Neuronal stem cell (in vitro differentiated cells): ENCODE measurements around the gene ANO9. TPM values are rescaled to one million over a fixed set of nuclear protein-coding genes. Genes with fewer than 3 reads are reported as not detected.

ENCODE experiments used
- DNase-seq: peaks from one replicate; pipeline ENCODE4 v3.0.0-alpha.2; 2013; ENCODE audit warnings: low spot score
- H2AFZ ChIP-seq: one replicate; pipeline ENCODE4 v1.6.1; 2013; ENCODE audit warnings: mild to moderate bottlenecking, low read length, inconsistent platforms
- H2AK5ac ChIP-seq: 2 replicates; pipeline ENCODE4 v1.6.1; 2013; ENCODE audit warnings: low read depth, mild to moderate bottlenecking, inconsistent platforms, low read length, moderate library complexity, mixed read lengths
- H2BK120ac ChIP-seq: 2 replicates; pipeline ENCODE4 v1.6.1; 2013; ENCODE audit warnings: low read depth, mild to moderate bottlenecking, inconsistent platforms, low read length, moderate library complexity, mixed read lengths
- H2BK12ac ChIP-seq: one replicate; pipeline ENCODE4 v1.6.1; 2013; ENCODE audit warnings: low read length, inconsistent platforms
- H2BK15ac ChIP-seq: 2 replicates; pipeline ENCODE4 v1.6.1; 2013; ENCODE audit warnings: mild to moderate bottlenecking, low read length, inconsistent platforms, mixed read lengths
- H2BK5ac ChIP-seq: one replicate; pipeline ENCODE4 v1.6.1; 2013; ENCODE audit warnings: inconsistent platforms, mild to moderate bottlenecking, low read length, moderate library complexity
- H3K14ac ChIP-seq: one replicate; pipeline ENCODE4 v1.6.1; 2013; ENCODE audit warnings: low read length, inconsistent platforms
- H3K18ac ChIP-seq: 2 replicates; pipeline ENCODE4 v1.6.1; 2013; ENCODE audit warnings: low read length, inconsistent platforms
- H3K23ac ChIP-seq: 2 replicates; pipeline ENCODE4 v1.6.1; 2013; ENCODE audit warnings: low read depth, mild to moderate bottlenecking, mixed read lengths, low read length, inconsistent platforms; ENCODE audit not compliant: poor library complexity
- H3K27ac ChIP-seq: replicated peaks from 3 replicates; pipeline ENCODE4 v1.5.1; 2013; ENCODE audit warnings: low read length, inconsistent platforms
- H3K27me3 ChIP-seq, 3 experiments: 2 replicates each; pipeline ENCODE4 v1.6.1; 2013; ENCODE audit warnings: low read length in 3 of 3, mild to moderate bottlenecking in 2 of 3, inconsistent platforms in 1 of 3, low read depth in 1 of 3, mixed read lengths in 1 of 3, moderate library complexity in 1 of 3; ENCODE audit not compliant: control insufficient read depth in 3 of 3, insufficient read depth in 3 of 3
- H3K36me3 ChIP-seq, 2 donors: replicated peaks in 1 of 2; 2 replicates each; pipeline ENCODE4 v1.6.1; 2013; ENCODE audit warnings: low read length in 2 of 2; ENCODE audit not compliant: control insufficient read depth in 2 of 2, insufficient read depth in 2 of 2
- H3K4ac ChIP-seq: 2 replicates; pipeline ENCODE4 v1.6.1; 2013; ENCODE audit warnings: inconsistent platforms, mild to moderate bottlenecking, low read length, moderate library complexity
- H3K4me1 ChIP-seq, 2 donors: 1 replicate in 1 of 2; 2 replicates in 1 of 2; pipeline ENCODE4 v1.6.1; 2013; ENCODE audit warnings: low read length in 2 of 2, low read depth in 1 of 2; ENCODE audit not compliant: control insufficient read depth in 2 of 2, insufficient read depth in 1 of 2
- H3K4me2 ChIP-seq: one replicate; pipeline ENCODE4 v1.6.1; 2013; ENCODE audit warnings: mild to moderate bottlenecking, low read length, inconsistent platforms; ENCODE audit not compliant: insufficient read depth, poor library complexity, severe bottlenecking
- H3K4me3 ChIP-seq, 2 donors: 2 replicates each; pipeline ENCODE4 v1.5.1; 2013; ENCODE audit warnings: low read length in 2 of 2, mild to moderate bottlenecking in 2 of 2, inconsistent platforms in 1 of 2, moderate library complexity in 1 of 2
- H3K79me1 ChIP-seq: one replicate; pipeline ENCODE4 v1.6.1; 2013; ENCODE audit warnings: low read depth, mild to moderate bottlenecking, inconsistent platforms, low read length, moderate library complexity
- H3K9ac ChIP-seq: one replicate; pipeline ENCODE4 v1.6.1; 2013; ENCODE audit warnings: mild to moderate bottlenecking, low read depth, low read length, inconsistent platforms; ENCODE audit not compliant: poor library complexity
- H3K9me3 ChIP-seq, 2 donors: replicated peaks in 1 of 2; 2 replicates each; pipeline versions ENCODE3 to v1.6.1; 2013; ENCODE audit warnings: low read length in 2 of 2, mild to moderate bottlenecking in 2 of 2, inconsistent platforms in 1 of 2, low read depth in 1 of 2, mixed read lengths in 1 of 2, moderate library complexity in 1 of 2; ENCODE audit not compliant: control insufficient read depth in 2 of 2, insufficient read depth in 1 of 2
- H4K8ac ChIP-seq: one replicate; pipeline ENCODE4 v1.6.1; 2013; ENCODE audit warnings: low read depth, mild to moderate bottlenecking, inconsistent platforms, low read length, moderate library complexity
- H4K91ac ChIP-seq: one replicate; pipeline ENCODE4 v1.6.1; 2013; ENCODE audit warnings: low read length, low read depth, mild to moderate bottlenecking, inconsistent platforms; ENCODE audit not compliant: poor library complexity
- WGBS, 2 donors: extraction: QIAGEN DNeasy Blood & Tissue Kit; methylation state at CpG; one replicate each; pipeline ENCODE4 v1.1.7; 2013; ENCODE audit warnings: missing lambda C conversion rate in 2 of 2, mixed read lengths in 1 of 2; ENCODE audit not compliant: insufficient read length in 2 of 2, insufficient replicate concordance in 1 of 2; ENCODE audit errors: extremely low coverage in 2 of 2; 5-methylcytosine and 5-hydroxymethylcytosine counted together
- small RNA-seq: library from polyadenylated mRNA; stranded (forward); fragments of <200 nt; extraction: miRNeasy Mini kit (QIAGEN cat#:217004); gene quantifications from one replicate; pipeline ENCODE3, GENCODE V24; 2013; ENCODE audit not compliant: insufficient read depth

ANO9 gene

DNA sequence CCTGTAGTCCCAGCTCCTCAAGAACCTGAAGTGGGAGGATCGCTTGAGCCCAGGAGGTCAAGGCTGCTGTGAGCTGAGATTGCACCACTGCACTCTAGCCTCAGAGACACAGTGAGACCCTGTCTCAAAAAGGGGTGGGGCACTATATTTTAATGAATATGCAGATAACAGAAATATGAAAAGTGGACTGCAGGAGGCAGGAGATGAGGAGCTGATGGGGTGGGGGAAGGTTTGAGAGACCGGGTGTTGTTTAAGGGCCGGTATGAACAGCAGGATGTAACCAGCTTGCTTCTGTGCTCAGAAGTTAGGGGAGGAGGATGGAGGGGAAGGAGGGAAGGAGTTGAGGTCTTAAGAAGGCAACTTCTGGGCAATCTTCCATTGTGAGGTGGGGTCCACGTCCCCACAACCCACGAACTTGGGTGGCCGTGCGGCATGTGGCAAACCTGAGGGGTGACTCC, 73.8 kb downstream of the ANO9 start:
- peak overlapping the region; percentile 7 for H2AK5ac ChIP-seq
- peaks cover 13% of the 10 kb centered on the region for H3K79me1 ChIP-seq
- no peak overlapping the region for H2BK120ac ChIP-seq
- no peak overlapping the region for H2BK5ac ChIP-seq
- no peak overlapping the region for H3K14ac ChIP-seq
- H2AFZ ChIP-seq: no peak overlapping the region
- no peak overlapping the region for H3K4me3 ChIP-seq
- peak overlapping the region; percentile 58 for H3K4me2 ChIP-seq
- H2BK15ac ChIP-seq: no peak overlapping the region
- peak overlapping the region; percentile 32 for H3K23ac ChIP-seq
- H3K9ac ChIP-seq: peak overlapping the region; percentile 27
- WGBS, 2 donors: no CpG with 5 or more reads among the region's 7 CpGs
- no peaks in the 10 kb centered on the region for H3K27me3 ChIP-seq
- no peak overlapping the region for H3K27ac ChIP-seq
- peaks cover 11% of the 10 kb centered on the region in 2 donors for H3K4me1 ChIP-seq
- no peak for DNase-seq
- H3K18ac ChIP-seq: peak overlapping the region; percentile 97
- no peak overlapping the region for H3K4ac ChIP-seq
- peaks cover 13 to 18% of the 10 kb centered on the region in 2 donors for H3K36me3 ChIP-seq
- H4K8ac ChIP-seq: no peak overlapping the region
- H2BK12ac ChIP-seq: peak overlapping the region; percentile 3
- peaks cover 5 to 7% of the 10 kb centered on the region in 2 donors for H3K9me3 ChIP-seq
- H4K91ac ChIP-seq: no peak overlapping the region

Small RNAs within 50 kb of the gene (small RNA-seq; reads per million reads assigned to genes)
- not detected for gene RN7SL838P
